Neural cell (in vitro differentiated cells): ENCODE data around the gene EEF1AKMT2.

Experiments used
- CTCF ChIP-seq: fragments of 450-650 bp; IDR thresholded peaks from 2 replicates; pipeline ENCODE4 v1.5.1; 2014; ENCODE audit warnings: antibody characterized with exemption, mild to moderate bottlenecking, moderate library complexity; ENCODE audit not compliant: poor library complexity, severe bottlenecking
- EZH2 ChIP-seq: fragments of 200-600, 300-800 bp; shearing (Covaris generic), sonication (generic); IDR thresholded peaks from 2 replicates; pipeline ENCODE4 v1.6.1; 2014; ENCODE audit warnings: antibody characterized with exemption, low read length, borderline replicate concordance, mild to moderate bottlenecking; ENCODE audit not compliant: insufficient read depth, poor library complexity, severe bottlenecking
- RAD21 ChIP-seq: fragments of 450-650 bp; conservative IDR thresholded peaks from 2 replicates; pipeline ENCODE4 v1.6.1; 2014; ENCODE audit warnings: antibody characterized with exemption, mild to moderate bottlenecking, moderate library complexity
- REST ChIP-seq: IDR thresholded peaks from 2 replicates; pipeline ENCODE4 v1.6.1; 2012; ENCODE audit warnings: borderline replicate concordance

GRCh38 chr10:124709861-124710260, 81.8 kb downstream of the EEF1AKMT2 start:
- TF ChIP-seq CTCF, result no peak
- no peak for TF ChIP-seq RAD21
- TF ChIP-seq EZH2, result no peak
- no peak for TF ChIP-seq REST
